Uterus (tissue), 4 donors: ENCODE measurements around the gene ARHGEF37. TPM values are rescaled to one million over a fixed set of nuclear protein-coding genes. Genes with fewer than 3 reads are reported as not detected.
"Not testable (repeated sequence)": the region's sequence is repeated elsewhere in the genome, so short reads cannot be mapped to it uniquely, and the experiment has no call there.

Experiments
- DNase-seq, 2 donors: peaks; one replicate each; pipeline ENCODE4 v3.0.0-alpha.2; 2019 to 2020
- H3K27ac ChIP-seq, 2 donors: fragments of 200-600 bp; sonication (generic); 1 replicate in 1 of 2; 2 replicates in 1 of 2; pipeline ENCODE4 v1.5.1; 2016 to 2018
- H3K27me3 ChIP-seq, 2 donors: fragments of 200-600 bp; sonication (generic); one replicate each; pipeline ENCODE4 v1.5.1; 2018 to 2019; ENCODE audit warnings: control low read depth in 1 of 2
- H3K36me3 ChIP-seq, 2 donors: fragments of 200-600 bp; sonication (generic); one replicate each; pipeline ENCODE4 v1.5.1; 2019; ENCODE audit warnings: control low read depth in 1 of 2
- H3K4me1 ChIP-seq, 2 donors: fragments of 200-600 bp; sonication (generic); one replicate each; pipeline ENCODE4 v1.5.1; 2018 to 2019; ENCODE audit warnings: control low read depth in 1 of 2
- H3K4me3 ChIP-seq, 2 donors: fragments of 200-600 bp; sonication (generic); 1 replicate in 1 of 2; 2 replicates in 1 of 2; pipeline ENCODE4 v1.5.1; 2018 to 2019; ENCODE audit warnings: mild to moderate bottlenecking in 1 of 2
- H3K9me3 ChIP-seq, 2 donors: fragments of 200-600 bp; sonication (generic); one replicate each; pipeline ENCODE4 v1.5.1; 2019; ENCODE audit warnings: control low read depth in 1 of 2
- CTCF ChIP-seq, 4 experiments: fragments of 200-600 bp in 2 of 4; fragments of 450-650 bp in 2 of 4; sonication (generic) in 2 of 4; IDR thresholded peaks; one replicate each; pipeline ENCODE4 v1.5.1; 2016 to 2019; ENCODE audit warnings: antibody characterized with exemption in 4 of 4, mild to moderate bottlenecking in 2 of 4, moderate library complexity in 1 of 4
- POLR2A ChIP-seq, 2 donors: fragments of 450-650 bp; IDR thresholded peaks; one replicate each; pipeline ENCODE4 v1.6.1; 2016; ENCODE audit warnings: antibody characterized with exemption in 2 of 2, mild to moderate bottlenecking in 1 of 2, moderate library complexity in 1 of 2
- intact Hi-C: fragments of 100-400 bp; cut with DNase I; formaldehyde crosslinking; loops from one replicate; pipeline ENCODE4 v1.15.1; 2023; ENCODE audit warnings: low total_unique reads
- total RNA-seq, 4 donors: library from RNA; depleted of rRNA in 3 of 4; stranded (reverse); fragments of >200 nt in 3 of 4; gene quantifications; one replicate each; pipeline versions ENCODE4 v1.1.0 to v1.2.4, GENCODE V29; 2014 to 2023
- donor health status: DM: yes; HTN: yes; CAD: no.

ARHGEF37 gene
- total RNA-seq, 4 donors from 2014 or later, result 4.6 to 10.4 (median 7.9) TPM

- Histone ChIP-seq H3K27me3 (no peaks in the 10 kb centered on the region), H3K4me3 (no peak overlapping the region), H3K9me3 (no peaks in the 10 kb centered on the region), H3K36me3 (no peaks in the 10 kb centered on the region), H3K4me1 (no peaks in the 10 kb centered on the region), H3K27ac (no peak overlapping the region)
- intact Hi-C loops, result no loop called here
- TF ChIP-seq POLR2A (IDR thresholded peaks at IDR 0.05) (no peak), CTCF (IDR thresholded peaks at IDR 0.05) (no peak)
- no peak for DNase-seq
Measured at GRCh38 chr5:149594206-149594895, 13.1 kb downstream of the ARHGEF37 start.

- H3K9me3 ChIP-seq, H3K27ac ChIP-seq, H3K4me3 ChIP-seq, H3K4me1 ChIP-seq, H3K36me3 ChIP-seq, DNase-seq, H3K27me3 ChIP-seq, intact Hi-C loops: not testable (repeated sequence)
Measured at GRCh38 chr5:149595105-149595504, 13.8 kb downstream of the ARHGEF37 start.

- H3K9me3 ChIP-seq, result no peaks in the 10 kb centered on the region
- H3K4me1 ChIP-seq, result no peaks in the 10 kb centered on the region
- TF ChIP-seq CTCF (IDR thresholded peaks at IDR 0.05), result no peak
- no peak for TF ChIP-seq POLR2A (IDR thresholded peaks at IDR 0.05)
- H3K27ac ChIP-seq, result peak overlapping the region; percentile 7 to 46
- no peaks in the 10 kb centered on the region for H3K36me3 ChIP-seq
- H3K27me3 ChIP-seq, result no peaks in the 10 kb centered on the region
- DNase-seq, result peak in 1 of 2 donors; percentile 18
- H3K4me3 ChIP-seq, result no peak overlapping the region
- intact Hi-C loops, result no loop called here
Measured at GRCh38 chr5:149596712-149597111, 15.4 kb downstream of the ARHGEF37 start.

- peak overlapping the region; percentile 7 to 46 for H3K27ac ChIP-seq
- no peaks in the 10 kb centered on the region for H3K9me3 ChIP-seq
- intact Hi-C loops, result no loop called here
- H3K36me3 ChIP-seq, result no peaks in the 10 kb centered on the region
- no peaks in the 10 kb centered on the region for H3K4me1 ChIP-seq
- no peak for DNase-seq
- no peak overlapping the region for H3K4me3 ChIP-seq
- no peak for TF ChIP-seq POLR2A (IDR thresholded peaks at IDR 0.05)
- no peak for TF ChIP-seq CTCF (IDR thresholded peaks at IDR 0.05)
- no peaks in the 10 kb centered on the region for H3K27me3 ChIP-seq
Measured at GRCh38 chr5:149597618-149598017, 16.3 kb downstream of the ARHGEF37 start.

- not testable (repeated sequence) for H3K36me3 ChIP-seq
Measured at GRCh38 chr5:149598234-149598633, 16.9 kb downstream of the ARHGEF37 start.

GRCh38 chr5:149598966-149599365 lies 17.7 kb downstream of the ARHGEF37 start:
- Histone ChIP-seq H3K27me3 (no peaks in the 10 kb centered on the region), H3K9me3 (no peaks in the 10 kb centered on the region), H3K4me1 (no peaks in the 10 kb centered on the region), H3K4me3 (no peak overlapping the region), H3K36me3 (no peaks in the 10 kb centered on the region), H3K27ac (no peak overlapping the region)
- TF ChIP-seq POLR2A (IDR thresholded peaks at IDR 0.05) (no peak), CTCF (IDR thresholded peaks at IDR 0.05) (no peak)
- DNase-seq, result no peak
- intact Hi-C loops, result no loop called here

More at GRCh38 chr5:149598234-149598633, 16.9 kb downstream of the ARHGEF37 start:
- H3K9me3 ChIP-seq, H3K27ac ChIP-seq, H3K27me3 ChIP-seq, H3K4me3 ChIP-seq, intact Hi-C loops, H3K4me1 ChIP-seq, DNase-seq: not testable (repeated sequence)
